Measurements from ENCODE around the gene FGFRL1.
"Not testable (repeated sequence)": the region's sequence is repeated elsewhere in the genome, so short reads cannot be mapped to it uniquely, and the experiment has no call there.

The FGFRL1 gene

DNA sequence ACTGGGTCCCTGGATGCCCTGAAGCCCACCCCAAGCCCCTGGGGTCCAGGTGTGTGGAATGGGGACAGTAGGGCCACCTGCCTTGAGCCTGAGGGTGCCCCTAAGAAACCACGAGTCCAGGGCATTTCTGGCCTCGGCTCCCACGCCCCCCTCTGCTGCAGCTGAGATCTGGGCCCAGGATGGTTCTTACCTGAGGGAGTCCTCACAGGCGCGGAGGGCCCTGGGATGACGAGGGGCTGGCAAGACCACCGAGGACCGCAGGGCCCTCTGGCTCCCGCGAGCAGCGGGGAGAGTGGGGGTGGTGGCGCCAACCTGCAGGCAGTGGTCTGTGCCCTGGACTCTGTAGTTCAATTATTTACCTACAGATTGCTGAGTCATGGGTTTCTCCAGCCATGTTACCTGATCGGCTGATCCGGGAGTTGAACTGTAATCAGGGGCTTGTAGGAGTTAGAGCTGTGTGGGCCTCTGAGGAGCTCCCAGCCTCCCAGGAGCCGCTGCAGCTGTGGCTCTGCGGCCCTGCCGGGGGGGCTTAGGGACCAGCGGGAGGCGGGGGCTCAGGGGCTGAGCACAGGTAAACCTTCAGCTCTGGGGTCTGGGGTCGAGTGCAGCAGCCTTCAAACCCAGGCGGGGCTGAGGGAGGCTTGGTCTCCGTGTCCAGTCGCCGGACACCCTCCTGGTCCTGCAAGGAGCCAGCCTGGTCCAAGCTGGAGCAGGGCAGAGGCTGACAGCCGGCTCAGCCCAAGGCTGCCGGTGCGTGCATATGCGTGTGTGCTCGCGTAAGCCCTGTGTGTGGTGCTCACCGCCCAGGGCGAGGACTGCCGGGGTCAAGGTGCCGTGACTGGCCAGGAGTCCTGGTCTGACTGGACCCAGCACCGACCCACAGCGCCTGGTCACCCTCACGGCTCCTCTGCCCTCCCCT lies 18.1 kb upstream of the FGFRL1 start, which contains the start of gene SLC26A1:
Gene SLC26A1, minus strand, starts transcription at position 294 of the 919 bp plus-strand sequence. CDS start 1,701 bp downstream, outside the sequence.
- no peak for DNase-seq

- no peak for DNase-seq
Observed at GRCh38 chr4:995311-996026, 16.0 kb upstream of the FGFRL1 start.

DNA sequence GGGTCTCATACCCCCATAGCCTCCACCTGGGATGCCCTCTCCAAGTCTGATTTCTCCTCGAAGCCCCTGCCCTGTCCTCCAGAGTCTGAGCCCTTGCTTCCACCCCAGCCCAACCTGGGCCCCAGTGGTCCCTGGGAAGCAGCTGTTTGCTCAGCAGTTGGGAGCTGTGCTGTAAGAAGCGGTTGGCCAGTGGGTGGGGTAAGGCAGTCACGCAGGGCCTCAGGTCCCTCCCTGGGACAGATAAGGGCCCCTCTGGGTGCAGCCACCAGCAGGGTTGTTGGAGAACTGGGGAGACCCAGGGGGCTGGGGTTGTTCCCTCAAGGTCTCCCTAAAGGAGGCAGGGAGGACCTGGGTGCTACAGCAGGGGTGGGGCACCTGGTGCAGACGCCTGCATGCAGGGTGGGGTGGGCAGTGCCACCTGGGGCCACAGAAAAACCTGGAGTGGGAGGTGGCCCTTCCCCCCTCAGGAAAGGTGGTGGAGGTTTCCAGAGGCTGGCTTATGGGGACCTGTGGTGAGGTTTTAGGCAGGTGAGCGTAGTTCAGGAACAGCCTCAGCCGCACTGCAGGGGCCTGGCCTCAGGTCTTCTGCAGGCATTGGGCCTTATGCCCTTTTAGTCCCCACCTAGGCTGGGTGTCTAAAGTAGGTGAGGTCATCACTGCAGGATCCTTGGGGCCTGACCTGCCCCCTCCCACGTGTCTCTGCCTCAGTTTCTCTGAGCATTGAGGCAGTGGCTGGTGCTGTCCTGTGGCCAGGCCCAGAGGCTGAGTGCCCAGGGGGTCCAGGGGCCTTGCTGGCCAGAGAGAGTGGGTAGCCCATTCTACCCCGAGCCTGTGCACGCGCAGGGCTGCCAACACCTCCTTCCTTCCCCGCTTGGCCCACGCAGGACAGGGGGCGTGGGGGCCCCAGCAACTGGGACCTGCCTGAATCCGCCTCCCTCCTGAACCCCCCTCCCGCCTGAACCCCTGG lies 15.1 kb upstream of the FGFRL1 start:
- no peak for DNase-seq

- DNase-seq = no peak
Observed at GRCh38 chr4:996997-997374, 14.4 kb upstream of the FGFRL1 start.

DNA sequence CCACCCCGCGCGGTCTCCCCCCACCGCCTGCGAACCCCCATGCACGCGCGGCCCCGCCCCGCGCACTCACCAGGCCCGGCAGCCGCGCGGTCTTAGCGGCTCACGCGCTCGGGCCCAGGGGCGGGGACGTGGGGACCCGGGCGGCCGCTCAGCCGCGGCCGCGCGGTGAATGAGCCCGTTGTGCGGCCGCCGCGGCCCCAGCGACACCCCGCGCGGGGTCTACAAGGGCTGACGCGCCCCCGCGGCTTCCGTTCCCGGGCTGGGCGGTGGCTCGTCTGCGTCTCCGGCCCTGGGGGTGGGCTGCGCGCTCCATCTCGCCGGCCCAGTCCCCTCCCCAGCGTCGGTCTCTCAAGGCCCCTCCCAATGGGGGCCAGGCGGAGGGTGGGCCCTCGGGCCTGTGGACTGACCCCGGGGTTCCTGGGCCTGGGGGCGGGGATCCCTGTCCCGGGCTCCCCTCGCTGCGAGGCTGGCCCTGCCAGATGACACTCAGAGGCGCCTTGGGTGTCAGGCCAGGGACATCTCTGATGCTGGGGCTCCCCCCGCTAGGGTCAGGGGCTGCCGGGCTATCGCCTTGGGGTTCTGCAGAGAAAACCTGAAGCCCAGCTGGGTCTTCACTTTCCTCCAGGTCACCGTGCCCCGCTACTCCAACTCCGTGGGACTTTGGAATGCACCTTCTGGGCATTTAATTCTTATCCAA lies 13.9 kb upstream of the FGFRL1 start:
- no peak for DNase-seq

DNA sequence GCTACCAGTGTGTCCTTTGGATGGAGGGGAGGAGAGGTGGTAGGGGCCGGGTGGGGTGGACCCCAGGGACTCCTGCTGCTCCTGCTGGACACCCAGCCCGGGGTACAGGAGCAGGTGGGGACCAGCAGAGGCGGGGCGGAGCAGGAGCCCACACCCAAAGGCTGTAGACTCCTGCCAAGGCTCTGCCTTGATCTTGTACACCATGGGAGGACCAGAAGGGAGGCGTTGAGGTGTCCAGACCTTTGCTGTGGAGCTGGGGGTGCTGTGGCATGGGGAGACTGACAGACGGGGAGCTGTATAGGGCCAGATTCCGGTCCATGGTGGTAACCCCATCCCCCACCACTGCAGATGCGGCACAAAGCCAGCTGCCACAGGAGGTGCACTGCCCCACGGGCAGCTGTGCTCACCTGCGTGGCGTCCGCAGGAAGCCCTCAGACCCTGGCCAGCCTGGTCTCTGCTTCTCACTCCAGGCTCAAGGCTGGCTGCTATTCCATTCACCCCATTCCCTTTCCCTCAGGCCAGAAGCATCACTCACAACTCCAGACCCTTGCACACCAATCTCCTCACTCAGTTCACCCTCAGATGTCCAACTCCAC lies 13.2 kb upstream of the FGFRL1 start:
- DNase-seq = no peak

DNA sequence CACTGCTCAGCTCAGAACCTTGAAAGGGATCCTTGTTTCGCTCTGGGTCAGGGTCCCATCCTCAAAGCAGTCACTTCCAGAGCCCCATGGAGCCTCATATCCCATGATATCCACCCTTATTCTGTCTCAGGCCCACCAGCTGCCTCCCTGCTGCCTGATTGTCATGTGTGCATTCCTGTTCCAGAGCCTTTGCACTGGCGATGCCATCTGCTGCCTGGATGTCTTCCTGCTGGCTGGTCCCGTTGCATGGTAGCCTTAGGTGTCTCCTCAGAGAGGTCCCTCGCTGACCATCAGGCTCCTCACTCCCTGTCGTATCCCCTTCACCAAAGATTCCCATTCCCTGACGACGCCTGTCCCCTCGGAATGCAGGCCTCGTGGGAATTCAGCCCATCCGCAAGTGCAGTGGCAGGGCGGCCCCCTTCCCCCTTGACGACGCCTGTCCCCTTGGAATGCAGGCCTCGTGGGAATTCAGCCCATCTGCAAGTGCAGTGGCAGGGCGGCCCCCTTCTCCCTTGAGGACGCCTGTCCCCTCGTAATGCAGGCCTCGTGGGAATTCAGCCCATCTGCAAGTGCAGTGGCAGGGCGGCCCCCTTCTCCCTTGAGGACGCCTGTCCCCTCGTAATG lies 12.1 kb upstream of the FGFRL1 start:
- not testable (repeated sequence) for DNase-seq

GRCh38 chr4:999882-1000425 lies 11.5 kb upstream of the FGFRL1 start:
- DNase-seq = no peak

- DNase-seq = no peak
Observed at GRCh38 chr4:1000686-1001260, 10.7 kb upstream of the FGFRL1 start.

DNA sequence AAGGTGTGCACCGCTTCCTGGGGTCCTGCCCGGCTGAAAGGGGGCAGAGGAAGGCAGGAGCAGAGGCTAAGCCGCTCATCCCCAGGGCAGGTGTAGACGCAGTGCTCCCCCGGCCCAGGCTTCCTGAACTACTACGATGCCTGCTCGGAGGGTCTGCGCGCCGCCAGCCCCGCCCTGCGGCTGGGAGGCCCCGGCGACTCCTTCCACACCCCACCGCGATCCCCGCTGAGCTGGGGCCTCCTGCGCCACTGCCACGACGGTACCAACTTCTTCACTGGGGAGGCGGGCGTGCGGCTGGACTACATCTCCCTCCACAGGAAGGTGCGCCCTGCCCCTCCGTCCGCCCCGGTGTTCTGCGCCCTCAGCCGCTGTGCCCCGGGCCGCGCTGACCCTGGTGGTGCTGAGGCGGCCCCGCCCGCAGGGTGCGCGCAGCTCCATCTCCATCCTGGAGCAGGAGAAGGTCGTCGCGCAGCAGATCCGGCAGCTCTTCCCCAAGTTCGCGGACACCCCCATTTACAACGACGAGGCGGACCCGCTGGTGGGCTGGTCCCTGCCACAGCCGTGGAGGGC lies 9.8 kb upstream of the FGFRL1 start:
- DNase-seq = no peak

DNA sequence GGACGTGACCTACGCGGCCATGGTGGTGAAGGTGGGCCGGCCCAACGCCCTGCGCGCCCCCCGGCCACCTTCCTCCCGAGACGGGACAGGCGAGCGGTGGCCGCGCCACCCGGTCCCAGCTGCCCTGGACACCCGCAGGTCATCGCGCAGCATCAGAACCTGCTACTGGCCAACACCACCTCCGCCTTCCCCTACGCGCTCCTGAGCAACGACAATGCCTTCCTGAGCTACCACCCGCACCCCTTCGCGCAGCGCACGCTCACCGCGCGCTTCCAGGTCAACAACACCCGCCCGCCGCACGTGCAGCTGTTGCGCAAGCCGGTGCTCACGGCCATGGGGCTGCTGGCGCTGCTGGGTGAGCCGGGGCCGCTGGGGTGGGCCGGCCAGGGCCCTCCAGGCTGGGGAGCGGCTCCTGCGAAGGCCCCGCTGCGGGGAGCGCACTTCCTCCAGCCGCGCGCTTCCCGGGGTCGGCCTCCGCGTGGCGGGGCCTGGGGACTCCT lies 9.2 kb upstream of the FGFRL1 start:
- no peak for DNase-seq

GRCh38 chr4:1002631-1003251 lies 8.7 kb upstream of the FGFRL1 start:
- DNase-seq = no peak

DNA sequence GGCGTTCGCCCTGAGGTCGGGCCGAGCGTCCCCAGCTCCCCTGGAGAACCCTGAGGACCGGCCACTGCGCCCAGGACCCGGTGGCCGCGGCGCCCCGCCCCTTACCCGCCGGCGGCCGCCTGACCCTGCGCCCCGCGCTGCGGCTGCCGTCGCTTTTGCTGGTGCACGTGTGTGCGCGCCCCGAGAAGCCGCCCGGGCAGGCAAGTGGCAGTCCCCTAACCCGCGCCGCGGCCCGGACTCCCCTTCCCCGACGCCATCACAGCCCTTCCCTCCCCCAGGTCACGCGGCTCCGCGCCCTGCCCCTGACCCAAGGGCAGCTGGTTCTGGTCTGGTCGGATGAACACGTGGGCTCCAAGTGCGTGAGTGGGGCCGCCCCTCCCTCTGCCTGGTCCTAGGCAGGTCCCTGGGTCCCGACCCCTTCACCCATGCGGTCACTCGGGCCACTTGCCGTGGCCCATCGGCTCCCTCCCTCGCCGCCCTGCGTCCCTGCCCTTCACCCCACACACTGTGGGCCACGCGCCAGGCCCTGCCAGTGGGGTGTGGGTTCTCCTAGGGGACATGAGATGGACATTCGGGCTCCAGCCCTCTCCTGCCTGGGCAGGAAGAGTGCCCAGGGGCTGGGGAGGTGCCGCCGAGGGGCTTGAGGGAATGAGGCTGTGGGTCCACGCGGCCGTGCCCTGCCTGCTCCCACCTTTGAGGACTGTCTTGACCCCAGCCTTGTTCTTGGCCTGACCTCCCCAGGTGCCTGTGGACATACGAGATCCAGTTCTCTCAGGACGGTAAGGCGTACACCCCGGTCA lies 8.0 kb upstream of the FGFRL1 start:
- no peak for DNase-seq

- DNase-seq = no peak
Observed at GRCh38 chr4:1004071-1004418, 7.4 kb upstream of the FGFRL1 start.

DNA sequence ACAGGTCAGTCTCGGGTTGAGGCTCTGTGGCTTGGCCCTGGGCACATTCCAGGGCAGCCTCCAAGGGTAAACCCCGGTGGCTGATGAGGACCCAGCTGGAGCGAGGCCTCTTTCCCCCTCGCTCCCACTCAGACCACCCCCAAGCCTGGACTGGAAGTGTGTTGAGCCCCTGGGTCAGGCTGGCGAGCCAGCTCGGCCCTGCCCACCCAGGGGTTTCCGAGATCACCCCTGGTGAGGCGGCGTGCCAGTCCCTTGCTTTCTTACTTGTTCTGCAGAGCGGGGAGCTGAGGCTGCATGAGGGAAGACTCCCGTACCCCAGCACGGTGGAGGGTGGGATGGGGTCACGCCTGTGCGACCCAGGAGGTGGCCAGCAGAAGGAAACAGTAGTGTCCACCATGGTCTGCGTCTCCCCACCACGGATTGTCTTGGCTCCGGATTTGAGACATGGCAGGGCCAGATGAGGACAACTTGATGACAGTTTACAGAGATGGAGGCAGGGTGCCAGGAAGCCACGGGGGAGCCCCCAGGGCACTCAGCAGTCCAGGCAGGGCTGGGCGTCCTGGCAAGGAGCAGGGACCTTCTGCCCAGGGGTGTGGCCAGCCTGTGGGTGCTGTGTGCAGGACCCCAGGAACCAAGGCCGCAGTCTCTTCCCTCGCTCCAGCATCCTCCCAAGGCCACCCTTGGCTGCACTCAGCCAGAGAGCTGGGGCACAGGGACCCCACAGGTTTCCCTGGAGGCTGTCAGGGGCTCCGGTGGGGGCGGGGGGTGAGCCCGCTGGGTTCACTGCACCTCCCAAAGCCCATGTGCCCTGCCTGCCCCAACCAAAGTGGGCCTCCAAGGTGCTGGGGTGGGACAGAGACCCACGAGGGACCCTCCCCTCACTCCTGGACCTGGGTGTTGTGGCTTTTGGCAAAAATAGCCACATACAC lies 6.6 kb upstream of the FGFRL1 start:
- no peak for DNase-seq

- no peak for DNase-seq
Observed at GRCh38 chr4:1006856-1007255, 4.6 kb upstream of the FGFRL1 start.

DNA sequence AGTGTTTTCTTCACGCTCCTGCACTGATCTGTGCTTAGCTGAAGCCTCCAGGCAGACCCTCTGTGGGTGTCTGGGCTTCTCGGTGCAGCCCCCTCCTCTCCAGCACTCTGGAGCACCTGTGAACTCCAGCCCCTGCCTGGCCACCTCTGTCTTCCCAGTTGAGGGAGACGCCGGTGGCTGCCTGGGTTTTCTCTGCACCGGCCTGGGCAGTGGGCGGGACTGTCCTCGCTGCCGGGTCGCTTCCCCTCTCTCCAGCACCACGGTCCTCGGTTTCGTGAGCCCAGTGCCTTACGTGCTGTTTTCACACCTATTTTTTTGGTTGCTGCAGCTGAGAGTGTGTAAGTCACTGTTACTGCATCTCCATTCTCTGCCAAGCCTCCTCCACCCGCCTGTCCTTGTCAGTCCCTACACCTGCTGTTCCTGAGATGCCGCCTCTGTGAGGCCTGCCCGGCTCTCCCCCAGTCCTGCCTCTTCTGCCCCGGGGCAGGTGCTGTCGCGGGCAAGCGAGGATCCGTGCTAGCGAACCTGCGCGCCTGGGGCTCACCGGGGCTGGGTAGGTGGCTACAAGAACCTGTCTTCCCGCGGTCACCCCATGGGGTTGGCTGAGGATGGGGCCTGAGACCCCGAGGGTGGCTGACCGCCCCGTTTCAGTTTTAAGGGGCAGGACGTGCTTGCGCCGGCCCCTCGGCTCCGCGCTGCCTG lies 2.4 kb upstream of the FGFRL1 start:
- peak in 1 of 4 experiments; percentile 36 for DNase-seq

Data from activated CD4-positive, CD25-positive, alpha-beta regulatory T cell (primary cell).